B cell (primary cell): ENCODE measurements around the gene ULBP1. TPM values are rescaled to one million over a fixed set of nuclear protein-coding genes. Genes with fewer than 3 reads are reported as not detected.
A peak's percentile ranks its signal among the peaks of the same experiment; 100 is the strongest.

Experiments
- ATAC-seq: fragments of 200-7000 bp; cut with Tn5 transposase; one replicate; pipeline ENCODE4 v1.10.0; 2021; ENCODE audit warnings: low read depth, mild to moderate bottlenecking, moderate number of reproducible peaks, moderate library complexity
- CTCF ChIA-PET: fragments of 350-600 bp; sonication (Branson Sonifier 250); formaldehyde crosslinking; loops from one replicate; lab custom pipeline; 2021; ENCODE audit warnings: antibody characterized with exemption, inconsistent platforms; lab: Charles Lee
- POLR2A ChIA-PET: fragments of 350-600 bp; sonication (Branson Sonifier 250); formaldehyde crosslinking; loops from one replicate; lab custom pipeline; 2021; ENCODE audit warnings: antibody characterized with exemption; lab: Charles Lee
- DNase-seq: peaks from one replicate; pipeline ENCODE4 v3.0.0; 2013
- H2AFZ ChIP-seq: 2 replicates; pipeline ENCODE4 v1.6.1; 2012; ENCODE audit warnings: mild to moderate bottlenecking, low read depth, low read length; ENCODE audit not compliant: insufficient read depth, poor library complexity, severe bottlenecking
- H3K27ac ChIP-seq, 2 donors: 1 replicate in 1 of 2; 2 replicates in 1 of 2; pipeline ENCODE4 v1.5.1; 2012 to 2013; ENCODE audit warnings: low read length in 2 of 2, mild to moderate bottlenecking in 2 of 2, moderate library complexity in 1 of 2
- H3K27me3 ChIP-seq, 4 experiments: fragments of 200-600 bp in 1 of 4; sonication (generic) in 1 of 4; replicated peaks in 1 of 4; 1 replicate in 2 of 4; 2 replicates in 2 of 4; pipeline versions ENCODE4 v1.6.1 to v1.7.0; 2013 to 2016; ENCODE audit warnings: low read length in 3 of 4, mild to moderate bottlenecking in 2 of 4, mixed read lengths in 1 of 4, moderate library complexity in 1 of 4; ENCODE audit not compliant: insufficient read depth in 4 of 4, control insufficient read depth in 3 of 4; ENCODE audit errors: control extremely low read depth in 1 of 4
- H3K36me3 ChIP-seq, 2 experiments: replicated peaks in 1 of 2; 1 replicate in 1 of 2; 2 replicates in 1 of 2; pipeline versions ENCODE4 v1.6.1 to v1.7.1; 2013; ENCODE audit warnings: low read length in 1 of 2; ENCODE audit not compliant: insufficient read depth in 2 of 2, control insufficient read depth in 1 of 2; ENCODE audit errors: control extremely low read depth in 1 of 2, extremely low read depth in 1 of 2
- H3K4me1 ChIP-seq, 2 donors: fragments of 200-600 bp in 1 of 2; sonication (generic) in 1 of 2; 1 replicate in 1 of 2; 2 replicates in 1 of 2; pipeline versions ENCODE4 v1.5.1 to v1.6.1; 2013 to 2017; ENCODE audit warnings: low read length in 2 of 2; ENCODE audit not compliant: control insufficient read depth in 2 of 2, insufficient read depth in 2 of 2
- H3K4me2 ChIP-seq: replicated peaks from 2 replicates; pipeline ENCODE3; 2012; ENCODE audit warnings: mild to moderate bottlenecking, low read depth, low read length; ENCODE audit not compliant: poor library complexity, severe bottlenecking
- H3K4me3 ChIP-seq, 5 experiments: fragments of 200-600 bp in 1 of 5; sonication (generic) in 1 of 5; 1 replicate in 3 of 5; 2 replicates in 2 of 5; pipeline versions ENCODE4 v1.5.1 to v1.7.0; 2011 to 2016; ENCODE audit warnings: low read length in 4 of 5, mild to moderate bottlenecking in 4 of 5, low read depth in 2 of 5, control low read depth in 1 of 5, moderate library complexity in 1 of 5; ENCODE audit not compliant: insufficient read depth in 1 of 5; ENCODE audit errors: control extremely low read depth in 1 of 5, extremely low read depth in 1 of 5
- H3K79me2 ChIP-seq: fragments of 200-600 bp; sonication (generic); one replicate; pipeline ENCODE4 v1.6.0; 2016; ENCODE audit warnings: low read length; ENCODE audit not compliant: control insufficient read depth, insufficient read depth
- H3K9ac ChIP-seq: fragments of 200-600 bp; sonication (generic); 2 replicates; pipeline ENCODE4 v1.6.1; 2017; ENCODE audit warnings: mild to moderate bottlenecking, low read length, moderate library complexity
- H3K9me3 ChIP-seq, 3 donors: one replicate each; pipeline versions ENCODE4 v1.6.1 to v1.7.1; 2013; ENCODE audit warnings: low read length in 2 of 3; ENCODE audit not compliant: control insufficient read depth in 2 of 3, insufficient read depth in 1 of 3; ENCODE audit errors: control extremely low read depth in 1 of 3
- H4K20me1 ChIP-seq: 2 replicates; pipeline ENCODE4 v1.6.0; 2012; ENCODE audit warnings: mild to moderate bottlenecking, low read length; ENCODE audit not compliant: insufficient read depth, control insufficient read depth, poor library complexity, severe bottlenecking
- H3K27ac Mint-ChIP-seq: one replicate; pipeline ENCODE4 v1.8.0; 2021; ENCODE audit warnings: mixed read lengths
- H3K27me3 Mint-ChIP-seq: one replicate; pipeline ENCODE4 v1.8.0; 2021; ENCODE audit warnings: mixed read lengths
- H3K4me1 Mint-ChIP-seq: one replicate; pipeline ENCODE4 v1.8.0; 2021; ENCODE audit warnings: mixed read lengths
- H3K4me3 Mint-ChIP-seq: one replicate; pipeline ENCODE4 v1.8.0; 2021; ENCODE audit warnings: mixed read lengths
- H3K9me3 Mint-ChIP-seq: one replicate; pipeline ENCODE4 v1.8.0; 2022; ENCODE audit warnings: mixed read lengths; ENCODE audit not compliant: insufficient read depth
- CTCF ChIP-seq: fragments of 200-600 bp; IDR thresholded peaks from one replicate; pipeline ENCODE4 v1.8.0; 2022; ENCODE audit warnings: antibody characterized with exemption, mild to moderate bottlenecking
- EZH2 ChIP-seq: IDR thresholded peaks from 2 replicates; pipeline ENCODE4 v1.6.1; 2012; ENCODE audit warnings: borderline replicate concordance, low read depth, mild to moderate bottlenecking, moderate library complexity, low read length; ENCODE audit not compliant: insufficient read depth, poor library complexity, severe bottlenecking
- WGBS: methylation state at CpG from one replicate; pipeline ENCODE4 v1.1.5; 2013; ENCODE audit warnings: missing lambda C conversion rate; ENCODE audit not compliant: insufficient coverage; 5-methylcytosine and 5-hydroxymethylcytosine counted together
- intact Hi-C: fragments of 100-400 bp; cut with micrococcal nuclease; formaldehyde crosslinking; loops from one replicate; pipeline ENCODE4 v1.10.0; 2022
- polyA plus RNA-seq: library from polyadenylated mRNA; depleted of rRNA; stranded (reverse); fragments of >200 nt; gene quantifications from 2 replicates; pipeline ENCODE4 v1.2.3, GENCODE V29; 2012
- total RNA-seq, 2 donors: library from RNA; stranded (reverse); fragments of 120-200 nt in 1 of 2; gene quantifications; 1 replicate in 1 of 2; 2 replicates in 1 of 2; pipeline versions ENCODE4 v1.2.3 to v1.2.4, GENCODE V29; 2013 to 2022

The ULBP1 gene
- total and polyA plus RNA-seq, 2 donors (not counting 1 experiment from before 2014, with no cell fraction given) = 0.04 to 0.12 TPM

GRCh38 chr6:150004783-150005717 is 41.3 kb downstream of the ULBP1 start:
- peaks cover 13% of the 10 kb centered on the region for H3K27me3 Mint-ChIP-seq
- peaks cover 32% of the 10 kb centered on the region for H3K4me1 Mint-ChIP-seq
- Histone ChIP-seq H3K79me2 (no peaks in the 10 kb centered on the region), H3K4me2 (peak overlapping the region; percentile 95), H3K4me3 (peak overlapping the region; percentile 25 to 86 (median 69)), H4K20me1 (no peaks in the 10 kb centered on the region), H3K4me1 (peaks cover 16 to 28% of the 10 kb centered on the region in 2 donors), H3K9ac (peak overlapping the region; percentile 87), H2AFZ (peak overlapping the region; percentile 76), H3K27me3 (peaks cover 0 to 32% (median 10%) of the 10 kb centered on the region in 4 experiments), H3K36me3 (no peaks in the 10 kb centered on the region), H3K27ac (peak overlapping the region; percentile 93 to 97), H3K9me3 (peaks cover 0 to 10% (median 3%) of the 10 kb centered on the region in 3 donors)
- peak; percentile 93 for DNase-seq
- under 1% methylated on average over 70 of the region's 79 CpGs for WGBS
- intact Hi-C loops = loop anchor here (1.0 to 10.0 kb wide), 6 partner anchors 14 to 1390 kb away; partner anchors contain the start of genes GINM1, LATS1, ULBP3 and ZBTB2
- ChIA-PET POLR2A (no interaction called here), CTCF (interaction anchor here (0.9 kb wide), 1 partner anchor 12 kb away, joined by 7 read pairs; no protein-coding TSS in a partner anchor)
- peak overlapping the region; percentile 97 for H3K27ac Mint-ChIP-seq
- peak; percentile 81 for ATAC-seq
- H3K9me3 Mint-ChIP-seq = peaks cover 3% of the 10 kb centered on the region
- peak overlapping the region; percentile 96 for H3K4me3 Mint-ChIP-seq
- TF ChIP-seq CTCF (no peak), EZH2 (no peak)
